ENCODE measurements around the gene OR14A16. TPM values are rescaled to one million over a fixed set of nuclear protein-coding genes. Genes with fewer than 3 reads are reported as not detected.

OR14A16 gene
- total RNA-seq, 4 donors from 2014 or later: not detected

GRCh38 chr1:247845693-247846017 is 21.7 kb upstream of the OR14A16 start:
- H3K27me3 ChIP-seq: no peaks in the 10 kb centered on the region
- no peaks in the 10 kb centered on the region for H3K4me1 ChIP-seq
- no peaks in the 10 kb centered on the region for H3K36me3 ChIP-seq
- DNase-seq: no peak
- TF ChIP-seq POLR2A (IDR thresholded peaks at IDR 0.05): no peak
- TF ChIP-seq CTCF (IDR thresholded peaks at IDR 0.05): no peak
- no peak overlapping the region for H3K4me3 ChIP-seq
- intact Hi-C loops (cut with DNase I; ENCODE audit: low total_unique reads): no loop called here
- no peaks in the 10 kb centered on the region for H3K9me3 ChIP-seq
- H3K27ac ChIP-seq: no peak overlapping the region

- Histone ChIP-seq H3K27ac (no peak overlapping the region), H3K4me1 (no peaks in the 10 kb centered on the region), H3K36me3 (no peaks in the 10 kb centered on the region), H3K27me3 (no peaks in the 10 kb centered on the region), H3K9me3 (no peaks in the 10 kb centered on the region), H3K4me3 (no peak overlapping the region)
- DNase-seq: no peak
- no peak for TF ChIP-seq CTCF (IDR thresholded peaks at IDR 0.05)
- TF ChIP-seq POLR2A (IDR thresholded peaks at IDR 0.05): no peak
- intact Hi-C loops (cut with DNase I; ENCODE audit: low total_unique reads): no loop called here
Measured at GRCh38 chr1:247845011-247845692, 21.2 kb upstream of the OR14A16 start.

- Histone ChIP-seq H3K27me3 (no peaks in the 10 kb centered on the region), H3K36me3 (no peaks in the 10 kb centered on the region), H3K9me3 (no peaks in the 10 kb centered on the region), H3K4me1 (no peaks in the 10 kb centered on the region), H3K4me3 (no peak overlapping the region), H3K27ac (no peak overlapping the region)
- no peak for DNase-seq
- intact Hi-C loops (cut with DNase I; ENCODE audit: low total_unique reads): no loop called here
- no peak for TF ChIP-seq POLR2A (IDR thresholded peaks at IDR 0.05)
- TF ChIP-seq CTCF (IDR thresholded peaks at IDR 0.05): no peak
Measured at GRCh38 chr1:247843411-247843810, 19.5 kb upstream of the OR14A16 start.

- Histone ChIP-seq H3K4me3 (no peak within 1 kb of the TSS), H3K27me3 (no peaks in the 10 kb centered on the region), H3K9me3 (no peaks in the 10 kb centered on the region), H3K27ac (no peak within 1 kb of the TSS), H3K4me1 (no peaks in the 10 kb centered on the region), H3K36me3 (no peaks in the 10 kb centered on the region)
- no peak for TF ChIP-seq POLR2A (IDR thresholded peaks at IDR 0.05)
- TF ChIP-seq CTCF (IDR thresholded peaks at IDR 0.05): no peak
- no peak for DNase-seq
- intact Hi-C loops (cut with DNase I; ENCODE audit: low total_unique reads): no loop called here
Measured at GRCh38 chr1:247841796-247842195, 17.9 kb upstream of the OR14A16 start, which contains the start of gene OR11L1. Gene OR11L1, minus strand, starts transcription at chr1:247841896. Its CDS starts 0 bp downstream, at chr1:247841896.

- H3K27ac ChIP-seq: no peak overlapping the region
- no peak overlapping the region for H3K4me3 ChIP-seq
- TF ChIP-seq POLR2A (IDR thresholded peaks at IDR 0.05) (no peak), CTCF (IDR thresholded peaks at IDR 0.05) (no peak)
- no peak for DNase-seq
- no peaks in the 10 kb centered on the region for H3K4me1 ChIP-seq
- no peaks in the 10 kb centered on the region for H3K9me3 ChIP-seq
- intact Hi-C loops (cut with DNase I; ENCODE audit: low total_unique reads): no loop called here
- H3K27me3 ChIP-seq: no peaks in the 10 kb centered on the region
- no peaks in the 10 kb centered on the region for H3K36me3 ChIP-seq
Measured at GRCh38 chr1:247840818-247841217, 16.9 kb upstream of the OR14A16 start.
